ENCODE results near the gene TOX3. TPM values are rescaled to one million over a fixed set of nuclear protein-coding genes. Genes with fewer than 3 reads are reported as not detected.

Gene TOX3
- total and polyA plus RNA-seq, 12 donors, result not detected

DNA sequence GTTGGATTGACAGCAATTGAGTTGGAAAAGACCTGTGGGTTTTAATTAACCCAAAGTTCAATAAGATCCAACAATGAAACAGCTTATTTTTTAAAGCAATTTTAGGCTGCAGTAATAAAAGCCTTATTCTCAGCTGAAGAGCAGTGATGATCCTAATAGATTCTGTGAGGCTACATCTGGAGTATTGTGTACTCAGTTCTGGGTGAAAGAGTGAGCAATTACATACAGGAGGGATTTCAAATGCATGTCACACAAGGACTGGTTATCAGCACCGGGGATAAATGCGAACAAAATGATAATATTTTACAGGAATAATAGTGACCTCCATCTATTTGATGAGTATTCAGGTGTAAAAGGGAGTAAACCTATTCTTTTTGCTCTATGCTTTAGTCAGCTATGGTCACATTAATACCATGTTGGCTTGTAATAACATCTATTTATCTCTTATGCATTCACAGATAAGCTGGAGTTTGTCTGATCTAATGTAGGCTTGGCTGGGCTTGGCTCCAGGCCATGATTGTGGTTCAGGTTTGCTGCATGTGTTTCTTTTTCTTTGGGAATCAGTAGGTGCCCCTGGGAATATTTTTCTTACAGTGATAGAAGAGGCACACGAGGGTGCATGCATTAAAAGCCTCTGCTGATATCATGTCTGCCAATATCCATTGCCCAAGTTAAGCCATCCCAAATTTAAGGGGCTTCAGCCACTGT is 22.2 kb upstream of the TOX3 start:
- TF ChIP-seq, protein P1, sequence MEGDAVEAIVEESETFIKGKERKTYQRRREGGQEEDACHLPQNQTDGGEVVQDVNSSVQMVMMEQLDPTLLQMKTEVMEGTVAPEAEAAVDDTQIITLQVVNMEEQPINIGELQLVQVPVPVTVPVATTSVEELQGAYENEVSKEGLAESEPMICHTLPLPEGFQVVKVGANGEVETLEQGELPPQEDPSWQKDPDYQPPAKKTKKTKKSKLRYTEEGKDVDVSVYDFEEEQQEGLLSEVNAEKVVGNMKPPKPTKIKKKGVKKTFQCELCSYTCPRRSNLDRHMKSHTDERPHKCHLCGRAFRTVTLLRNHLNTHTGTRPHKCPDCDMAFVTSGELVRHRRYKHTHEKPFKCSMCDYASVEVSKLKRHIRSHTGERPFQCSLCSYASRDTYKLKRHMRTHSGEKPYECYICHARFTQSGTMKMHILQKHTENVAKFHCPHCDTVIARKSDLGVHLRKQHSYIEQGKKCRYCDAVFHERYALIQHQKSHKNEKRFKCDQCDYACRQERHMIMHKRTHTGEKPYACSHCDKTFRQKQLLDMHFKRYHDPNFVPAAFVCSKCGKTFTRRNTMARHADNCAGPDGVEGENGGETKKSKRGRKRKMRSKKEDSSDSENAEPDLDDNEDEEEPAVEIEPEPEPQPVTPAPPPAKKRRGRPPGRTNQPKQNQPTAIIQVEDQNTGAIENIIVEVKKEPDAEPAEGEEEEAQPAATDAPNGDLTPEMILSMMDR (IDR thresholded peaks at IDR 0.05), result no peak
- intact Hi-C loops (cut with DNase I), result no loop called here
- ATAC-seq (no peak), DNase-seq (no peak)
- Histone ChIP-seq H3K4me1 (no peaks in the 10 kb centered on the region), H3K36me3 (no peaks in the 10 kb centered on the region), H3K9me3 (no peaks in the 10 kb centered on the region), H3K4me3 (no peak overlapping the region), H3K27me3 (no peaks in the 10 kb centered on the region), H3K27ac (no peak overlapping the region)
- 58 to 67% methylated on average over 3 of the region's 3 CpGs for WGBS, 2 donors

DNA sequence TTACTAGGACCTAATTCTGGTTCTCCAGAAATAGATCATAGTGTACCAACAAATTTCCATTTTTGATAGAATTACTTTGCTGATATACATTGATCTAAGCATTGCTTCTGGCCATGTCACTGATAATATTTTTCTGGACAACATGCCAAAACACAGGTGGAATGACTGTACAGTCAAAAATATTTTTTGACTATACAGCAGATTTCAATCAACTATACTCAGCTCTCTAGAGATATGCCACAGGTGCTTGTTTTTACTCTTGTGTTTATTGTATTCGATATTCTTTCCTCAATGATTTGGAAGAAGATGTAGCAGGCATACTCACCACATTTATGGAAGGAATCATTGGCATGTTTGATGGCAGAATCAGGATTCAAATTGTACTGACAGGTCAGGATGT is 21.6 kb upstream of the TOX3 start:
- no peak overlapping the region for H3K4me3 ChIP-seq
- no peaks in the 10 kb centered on the region for H3K36me3 ChIP-seq
- intact Hi-C loops (cut with DNase I), result no loop called here
- H3K27ac ChIP-seq, result no peak overlapping the region
- TF ChIP-seq, protein P1 (IDR thresholded peaks at IDR 0.05), result no peak
- no peaks in the 10 kb centered on the region for H3K9me3 ChIP-seq
- H3K27me3 ChIP-seq, result no peaks in the 10 kb centered on the region
- H3K4me1 ChIP-seq, result no peaks in the 10 kb centered on the region
- ATAC-seq (no peak), DNase-seq (no peak)
- 85 to 87% methylated on average over 1 of the region's 1 CpG for WGBS, 2 donors

DNA sequence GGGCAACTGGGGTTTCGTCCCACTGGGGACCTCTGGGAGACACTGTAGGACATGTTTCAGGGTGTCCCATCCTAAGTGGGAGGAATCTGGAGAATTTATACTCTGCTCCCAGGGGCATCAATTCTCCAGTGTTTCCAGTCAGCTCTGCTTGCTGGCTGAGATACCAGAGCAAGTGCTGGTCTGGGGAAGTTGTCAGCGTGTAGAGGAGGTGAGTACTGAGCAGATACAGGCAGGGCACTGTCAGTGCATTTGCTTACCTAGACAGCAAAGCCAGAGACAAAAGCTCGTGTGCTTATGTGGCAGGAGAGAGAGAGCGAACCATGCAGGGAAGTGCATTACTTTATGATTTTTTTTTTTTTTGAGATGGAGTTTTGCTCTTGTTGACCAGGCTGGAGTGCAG is 20.2 kb upstream of the TOX3 start:
- Histone ChIP-seq H3K4me3 (no peak overlapping the region), H3K27me3 (peaks cover 0 to 3% (median 0%) of the 10 kb centered on the region in 7 donors), H3K36me3 (no peaks in the 10 kb centered on the region), H3K9me3 (no peaks in the 10 kb centered on the region), H3K4me1 (no peaks in the 10 kb centered on the region), H3K27ac (no peak overlapping the region)
- DNase-seq, result no peak
- TF ChIP-seq, protein P1 (IDR thresholded peaks at IDR 0.05), result no peak
- no peak for ATAC-seq
- 58 to 59% methylated on average over 4 of the region's 4 CpGs for WGBS, 2 donors
- intact Hi-C loops (cut with DNase I), result no loop called here

DNA sequence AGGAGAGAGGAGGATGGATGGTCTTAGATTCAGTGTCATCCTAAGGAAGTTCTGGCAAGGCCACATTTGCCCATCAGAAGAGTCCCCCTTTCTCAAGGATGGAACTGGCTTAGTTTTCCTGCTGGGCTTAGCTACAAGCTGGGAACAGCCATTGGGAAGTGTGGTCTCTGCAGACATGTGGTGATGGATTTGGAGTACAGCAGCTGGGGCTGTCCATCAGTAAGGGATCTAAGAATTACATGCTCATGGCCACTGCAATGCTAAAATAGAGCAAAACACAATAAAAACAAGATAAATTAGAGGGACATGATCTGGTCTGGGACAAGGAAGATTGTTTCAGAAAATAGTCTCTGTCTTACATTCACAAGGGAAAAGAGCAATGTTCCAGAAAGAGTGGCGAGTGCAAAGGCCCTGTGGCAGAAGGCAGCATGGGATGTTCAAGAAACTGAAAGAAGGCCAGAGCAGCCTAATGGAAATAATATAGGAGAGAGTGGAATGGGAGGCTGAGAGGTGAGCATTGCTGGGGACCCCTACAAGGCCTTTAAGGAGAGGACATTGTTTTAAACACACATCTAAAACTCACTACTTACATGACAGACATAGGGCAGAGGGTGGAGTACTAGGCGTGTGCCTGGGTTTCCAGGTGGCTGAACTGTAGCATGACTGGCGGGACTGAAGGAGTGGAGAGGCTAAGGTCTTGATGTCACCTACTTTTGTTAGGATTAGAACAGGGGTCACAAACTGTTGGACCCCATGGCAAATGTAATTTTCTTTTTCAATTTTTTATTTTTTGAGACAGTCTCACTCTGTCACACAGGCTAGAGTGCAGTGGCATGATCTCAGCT is 17.0 kb upstream of the TOX3 start:
- intact Hi-C loops (cut with DNase I), result no loop called here
- TF ChIP-seq, protein P1 (IDR thresholded peaks at IDR 0.05), result no peak
- Histone ChIP-seq H3K9me3 (no peaks in the 10 kb centered on the region), H3K27me3 (peaks cover 0 to 21% (median 0%) of the 10 kb centered on the region in 7 donors), H3K27ac (no peak overlapping the region), H3K4me1 (no peaks in the 10 kb centered on the region), H3K36me3 (no peaks in the 10 kb centered on the region), H3K4me3 (no peak overlapping the region)
- ATAC-seq (no peak), DNase-seq (no peak)
- WGBS, 2 donors, result 86 to 90% methylated on average over 3 of the region's 3 CpGs
